Trophoblast cell (in vitro differentiated cells and primary cell): ENCODE measurements around the gene NUDCD2.

Experiments used
- DNase-seq, 2 donors: peaks; one replicate each; pipeline ENCODE4 v3.0.0-alpha.2; 2016
- H2AFZ ChIP-seq: 2 replicates; pipeline ENCODE4 v1.6.1; 2013; ENCODE audit warnings: low read length, moderate library complexity, mild to moderate bottlenecking; ENCODE audit not compliant: insufficient read depth, poor library complexity
- H2AK5ac ChIP-seq: 2 replicates; pipeline ENCODE4 v1.6.1; 2013; ENCODE audit warnings: mild to moderate bottlenecking, low read length
- H2BK120ac ChIP-seq: 2 replicates; pipeline ENCODE4 v1.6.1; 2013; ENCODE audit warnings: low read length, mild to moderate bottlenecking, moderate library complexity; ENCODE audit not compliant: insufficient read depth, poor library complexity
- H2BK12ac ChIP-seq: 2 replicates; pipeline ENCODE4 v1.6.1; 2013; ENCODE audit warnings: mild to moderate bottlenecking, low read length, moderate library complexity
- H2BK5ac ChIP-seq: 2 replicates; pipeline ENCODE4 v1.6.1; 2013; ENCODE audit warnings: low read length, low read depth, moderate library complexity, mild to moderate bottlenecking; ENCODE audit not compliant: poor library complexity
- H3K14ac ChIP-seq: 2 replicates; pipeline ENCODE4 v1.6.1; 2013; ENCODE audit warnings: mild to moderate bottlenecking, low read length
- H3K18ac ChIP-seq: 2 replicates; pipeline ENCODE4 v1.6.1; 2013; ENCODE audit warnings: mild to moderate bottlenecking, low read length
- H3K23ac ChIP-seq: 2 replicates; pipeline ENCODE4 v1.6.1; 2013; ENCODE audit warnings: low read length
- H3K27ac ChIP-seq: 2 replicates; pipeline ENCODE4 v1.5.1; 2013; ENCODE audit warnings: low read depth, mild to moderate bottlenecking, inconsistent platforms, low read length, moderate library complexity
- H3K27me3 ChIP-seq: 2 replicates; pipeline ENCODE4 v1.6.1; 2013; ENCODE audit warnings: inconsistent platforms, mild to moderate bottlenecking, low read length, moderate library complexity; ENCODE audit not compliant: insufficient read depth
- H3K36me3 ChIP-seq, 2 experiments: 1 replicate in 1 of 2; 2 replicates in 1 of 2; pipeline ENCODE4 v1.6.1; 2013; ENCODE audit warnings: low read length in 2 of 2, mild to moderate bottlenecking in 2 of 2, moderate library complexity in 1 of 2; ENCODE audit not compliant: insufficient read depth in 2 of 2, control insufficient read depth in 1 of 2
- H3K4ac ChIP-seq: 2 replicates; pipeline ENCODE4 v1.6.1; 2013; ENCODE audit warnings: low read depth, mild to moderate bottlenecking, low read length, moderate library complexity
- H3K4me1 ChIP-seq, 2 experiments: 1 replicate in 1 of 2; 2 replicates in 1 of 2; pipeline ENCODE4 v1.6.1; 2013; ENCODE audit warnings: low read length in 2 of 2, mild to moderate bottlenecking in 2 of 2, moderate library complexity in 1 of 2; ENCODE audit not compliant: insufficient read depth in 2 of 2, control insufficient read depth in 1 of 2
- H3K4me2 ChIP-seq: 2 replicates; pipeline ENCODE4 v1.6.1; 2013; ENCODE audit warnings: inconsistent platforms, mild to moderate bottlenecking, low read length, moderate library complexity
- H3K4me3 ChIP-seq: 2 replicates; pipeline ENCODE4 v1.5.1; 2013; ENCODE audit warnings: mild to moderate bottlenecking, low read depth, low read length, inconsistent platforms
- H3K79me1 ChIP-seq: one replicate; pipeline ENCODE4 v1.6.1; 2013; ENCODE audit warnings: low read length
- H3K79me2 ChIP-seq: 2 replicates; pipeline ENCODE4 v1.6.1; 2013; ENCODE audit warnings: low read length, mild to moderate bottlenecking; ENCODE audit not compliant: control insufficient read depth, insufficient read depth, poor library complexity
- H3K9ac ChIP-seq: 2 replicates; pipeline ENCODE4 v1.6.1; 2013; ENCODE audit warnings: mild to moderate bottlenecking, low read length
- H3K9me3 ChIP-seq: 2 replicates; pipeline ENCODE4 v1.6.1; 2013; ENCODE audit warnings: low read depth, mild to moderate bottlenecking, control low read depth, inconsistent platforms, low read length; ENCODE audit not compliant: insufficient read depth
- H4K12ac ChIP-seq: 2 replicates; pipeline ENCODE4 v1.6.1; 2013; ENCODE audit warnings: low read depth, mild to moderate bottlenecking, low read length, moderate library complexity
- H4K8ac ChIP-seq: 2 replicates; pipeline ENCODE4 v1.6.1; 2013; ENCODE audit warnings: low read depth, mild to moderate bottlenecking, low read length, moderate library complexity
- H4K91ac ChIP-seq: one replicate; pipeline ENCODE4 v1.6.1; 2013; ENCODE audit warnings: low read depth, mild to moderate bottlenecking, low read length, moderate library complexity
- WGBS: extraction: QIAGEN DNeasy Blood & Tissue Kit; methylation state at CpG from one replicate; pipeline ENCODE4 v1.1.7; 2013; ENCODE audit warnings: missing lambda C conversion rate; ENCODE audit not compliant: insufficient read length, insufficient coverage; ENCODE audit errors: extremely low coverage; 5-methylcytosine and 5-hydroxymethylcytosine counted together

The NUDCD2 gene

DNA sequence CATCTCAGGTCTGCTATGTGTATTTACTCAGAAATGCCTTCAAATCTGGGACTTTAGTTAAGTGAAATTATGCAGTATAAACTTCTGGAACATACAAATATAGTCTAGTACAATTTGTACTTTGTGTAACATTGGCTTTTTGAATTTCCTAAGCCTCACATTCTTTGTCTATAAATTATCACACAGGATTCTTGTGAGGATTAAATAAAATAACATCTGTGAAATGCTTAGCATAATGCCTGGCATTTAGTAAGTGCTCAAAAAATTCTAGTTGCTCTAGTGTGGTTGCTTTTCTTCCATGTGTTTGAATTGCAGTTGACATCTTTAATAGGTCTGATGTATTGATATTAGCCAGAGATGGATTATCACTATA is 3.1 kb upstream of the NUDCD2 start:
- Histone ChIP-seq H3K4me1 (no peaks in the 10 kb centered on the region), H3K4me3 (no peak overlapping the region), H4K8ac (no peak overlapping the region), H3K23ac (no peak overlapping the region), H2BK5ac (no peak overlapping the region), H4K12ac (no peak overlapping the region), H3K27ac (no peak overlapping the region), H3K4ac (no peak overlapping the region), H3K36me3 (peaks cover 2 to 7% of the 10 kb centered on the region in 2 experiments), H2AK5ac (no peak overlapping the region), H3K14ac (no peak overlapping the region), H2AFZ (no peak overlapping the region), H3K9me3 (no peaks in the 10 kb centered on the region), H3K18ac (no peak overlapping the region), H3K9ac (no peak overlapping the region), H4K91ac (no peak overlapping the region), H3K79me1 (peaks cover 16% of the 10 kb centered on the region), H3K27me3 (no peaks in the 10 kb centered on the region), H2BK12ac (no peak overlapping the region), H2BK120ac (no peak overlapping the region), H3K4me2 (no peak overlapping the region), H3K79me2 (peaks cover 8% of the 10 kb centered on the region)
- no peak for DNase-seq

DNA sequence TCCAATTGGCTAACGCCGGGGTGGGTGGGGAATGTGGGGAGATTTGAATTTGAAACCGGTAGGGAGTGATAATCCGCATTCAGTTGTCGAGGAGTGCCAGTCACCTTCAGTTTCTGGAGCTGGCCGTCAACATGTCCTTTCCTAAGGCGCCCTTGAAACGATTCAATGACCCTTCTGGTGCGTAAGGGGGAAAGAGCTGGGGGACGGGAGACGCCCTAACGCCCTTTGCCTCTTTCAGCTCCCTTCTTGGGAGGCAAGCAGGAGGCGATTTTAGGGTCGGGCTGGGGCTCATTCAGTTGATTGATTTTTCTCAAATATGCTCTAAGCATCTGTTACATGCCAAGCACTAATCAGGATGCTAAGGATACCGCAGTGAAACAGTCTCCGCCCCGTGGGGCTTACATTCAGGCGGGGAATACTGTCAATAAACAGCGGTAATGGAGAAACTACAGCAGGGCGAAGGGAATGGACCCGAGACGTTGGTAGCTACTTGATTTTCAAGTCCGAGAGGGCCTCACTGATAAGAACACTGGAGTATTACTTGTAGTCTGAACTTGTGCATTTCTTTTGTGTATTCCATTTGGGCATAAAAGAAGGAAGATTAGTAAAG is 765 bp upstream of the NUDCD2 start, which contains the start of gene HMMR:
Gene HMMR, plus strand, starts transcription at position 71 of the 610 bp plus-strand sequence. Its CDS starts 61 bp downstream, at position 132.
- no peaks in the 10 kb centered on the region for H3K9me3 ChIP-seq
- no CpG with 5 or more reads among the region's 23 CpGs for WGBS
- H3K27ac ChIP-seq = peak within 1 kb of the TSS; percentile 97
- peak within 1 kb of the TSS; percentile 93 for H3K9ac ChIP-seq
- peak within 1 kb of the TSS; percentile 97 for H4K8ac ChIP-seq
- H3K4me2 ChIP-seq = peak within 1 kb of the TSS; percentile 99
- no peak within 1 kb of the TSS for H3K23ac ChIP-seq
- H3K18ac ChIP-seq = peak within 1 kb of the TSS; percentile 97
- peak within 1 kb of the TSS; percentile 90 for H2BK5ac ChIP-seq
- peak within 1 kb of the TSS; percentile 84 for H3K4me3 ChIP-seq
- DNase-seq = peak; percentile 26 to 39
- H3K4ac ChIP-seq = peak within 1 kb of the TSS; percentile 93
- H4K91ac ChIP-seq = peak within 1 kb of the TSS; percentile 96
- H3K27me3 ChIP-seq = no peaks in the 10 kb centered on the region
- peak within 1 kb of the TSS; percentile 96 for H2BK120ac ChIP-seq
- H2AFZ ChIP-seq = peak within 1 kb of the TSS; percentile 92
- H3K14ac ChIP-seq = peak within 1 kb of the TSS; percentile 97
- peak within 1 kb of the TSS; percentile 84 for H2AK5ac ChIP-seq
- H4K12ac ChIP-seq = peak within 1 kb of the TSS; percentile 95
- H3K79me2 ChIP-seq = peaks cover 8% of the 10 kb centered on the region
- peaks cover 2 to 9% of the 10 kb centered on the region in 2 experiments for H3K36me3 ChIP-seq
- H3K79me1 ChIP-seq = peaks cover 16% of the 10 kb centered on the region
- H2BK12ac ChIP-seq = peak within 1 kb of the TSS; percentile 43
- H3K4me1 ChIP-seq = no peaks in the 10 kb centered on the region

DNA sequence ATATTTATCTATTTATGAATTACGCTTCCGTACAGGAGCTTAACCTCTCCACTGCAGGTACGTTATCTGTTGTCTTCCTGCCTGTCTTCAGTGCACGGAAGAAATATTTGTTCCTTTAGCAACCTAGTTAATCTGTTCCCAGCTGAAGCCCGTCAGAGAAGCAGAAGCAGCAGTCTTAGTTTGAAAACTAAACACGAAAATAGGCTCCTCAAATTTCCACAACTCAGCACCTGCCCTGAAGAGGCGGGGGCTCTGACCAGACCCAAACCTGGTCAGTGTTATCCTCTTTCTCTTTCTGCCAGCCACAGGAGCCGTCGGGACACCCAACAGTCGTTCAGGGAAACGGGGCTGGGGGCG is 462 bp downstream of the NUDCD2 start:
- peak overlapping the region; percentile 87 for H2BK5ac ChIP-seq
- peak overlapping the region; percentile 97 for H3K27ac ChIP-seq
- H3K79me1 ChIP-seq = peaks cover 16% of the 10 kb centered on the region
- H3K14ac ChIP-seq = peak overlapping the region; percentile 89
- H2AK5ac ChIP-seq = peak overlapping the region; percentile 7
- H3K27me3 ChIP-seq = no peaks in the 10 kb centered on the region
- H3K23ac ChIP-seq = no peak overlapping the region
- peak overlapping the region; percentile 70 for H3K4me2 ChIP-seq
- H2BK120ac ChIP-seq = peak overlapping the region; percentile 96
- no peaks in the 10 kb centered on the region for H3K4me1 ChIP-seq
- peak overlapping the region; percentile 92 for H3K9ac ChIP-seq
- peak overlapping the region; percentile 97 for H4K8ac ChIP-seq
- peak overlapping the region; percentile 97 for H3K18ac ChIP-seq
- peaks cover 8% of the 10 kb centered on the region for H3K79me2 ChIP-seq
- DNase-seq = no peak
- peak overlapping the region; percentile 53 for H2AFZ ChIP-seq
- H3K4me3 ChIP-seq = peak overlapping the region; percentile 84
- peak overlapping the region; percentile 49 for H3K4ac ChIP-seq
- H3K36me3 ChIP-seq = peaks cover 0 to 6% of the 10 kb centered on the region in 2 experiments
- no peaks in the 10 kb centered on the region for H3K9me3 ChIP-seq
- H4K12ac ChIP-seq = peak overlapping the region; percentile 95
- peak overlapping the region; percentile 96 for H4K91ac ChIP-seq
- no CpG with 5 or more reads among the region's 12 CpGs for WGBS
- H2BK12ac ChIP-seq = no peak overlapping the region

DNA sequence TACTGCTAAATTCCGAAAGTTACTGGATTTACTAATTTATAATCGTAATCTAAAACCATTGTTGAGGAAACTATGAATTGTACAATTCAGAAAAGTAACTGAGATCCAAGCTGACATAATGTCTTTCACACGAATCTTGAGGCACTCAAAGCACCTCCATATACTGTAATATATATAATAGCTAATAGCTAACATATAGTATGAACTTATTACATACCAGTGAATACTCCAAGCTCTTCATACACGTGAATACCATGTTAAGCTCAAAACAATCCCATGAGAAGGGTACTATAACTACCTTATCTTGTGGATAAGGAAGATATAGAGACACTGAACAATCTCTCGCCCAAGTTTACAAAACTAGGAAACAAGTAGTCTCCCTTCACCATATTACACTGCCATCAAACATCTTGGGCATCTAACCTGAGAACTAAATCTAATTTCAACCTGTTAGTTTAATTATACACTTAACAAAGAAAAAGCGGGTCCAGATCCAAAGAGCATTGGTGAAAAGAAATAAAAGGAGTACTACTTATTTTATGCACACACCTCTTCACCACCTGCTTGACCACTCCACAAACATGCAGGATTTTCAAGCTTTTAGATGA is 1.0 kb downstream of the NUDCD2 start:
- Histone ChIP-seq H3K4me1 (no peaks in the 10 kb centered on the region), H3K27ac (peak overlapping the region; percentile 97), H3K36me3 (peaks cover 0 to 2% of the 10 kb centered on the region in 2 experiments), H3K4me2 (peak overlapping the region; percentile 70), H3K14ac (no peak overlapping the region), H3K4ac (no peak overlapping the region), H3K4me3 (no peak overlapping the region), H3K27me3 (no peaks in the 10 kb centered on the region), H4K91ac (no peak overlapping the region), H3K18ac (no peak overlapping the region), H3K79me1 (peaks cover 16% of the 10 kb centered on the region), H4K8ac (no peak overlapping the region), H2AK5ac (no peak overlapping the region), H2BK120ac (no peak overlapping the region), H2BK5ac (no peak overlapping the region), H2BK12ac (no peak overlapping the region), H4K12ac (no peak overlapping the region), H3K23ac (no peak overlapping the region), H3K9me3 (no peaks in the 10 kb centered on the region), H2AFZ (no peak overlapping the region), H3K9ac (no peak overlapping the region), H3K79me2 (peaks cover 8% of the 10 kb centered on the region)
- no peak for DNase-seq
- WGBS = no CpG with 5 or more reads among the region's 6 CpGs
